Measurements from ENCODE around the gene TBC1D8. TPM values are rescaled to one million over a fixed set of nuclear protein-coding genes. Genes with fewer than 3 reads are reported as not detected.

Gene TBC1D8
- total RNA-seq, 1 experiment from 2014 or later = 0.97 TPM

DNA sequence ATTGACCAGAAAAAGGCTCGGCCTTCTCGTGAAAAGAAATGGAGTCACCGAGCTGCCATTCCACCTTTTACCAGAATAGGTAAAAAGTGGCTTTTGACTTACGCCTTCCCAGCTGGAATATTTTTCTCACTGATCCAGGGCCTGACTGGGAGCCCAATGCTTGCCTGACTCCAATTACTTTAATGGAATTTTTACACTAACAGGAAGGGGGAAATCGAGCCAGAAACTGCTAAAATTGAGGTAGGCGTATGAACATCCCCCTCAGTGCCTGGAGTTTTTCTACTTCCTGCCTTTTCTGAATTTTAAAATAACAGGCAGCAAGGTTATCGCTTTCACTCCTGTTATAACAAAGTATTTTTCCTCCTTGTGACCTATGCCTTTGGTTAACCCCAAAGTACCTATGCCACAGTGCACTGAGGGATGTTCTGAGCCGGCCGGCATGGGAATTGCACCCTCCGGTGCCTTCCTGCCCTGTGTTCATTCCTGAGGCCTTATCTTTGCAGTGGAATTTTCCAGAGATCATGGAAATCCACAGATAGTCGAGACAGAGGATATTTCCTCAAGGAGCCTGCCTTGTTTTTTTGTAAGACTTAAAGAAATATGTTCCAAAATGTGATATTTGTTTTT is 167.4 kb downstream of the TBC1D8 start:
- H3K4me2 ChIP-seq (ENCODE audit: low read depth, low read length, poor library complexity, severe bottlenecking) = no peak overlapping the region

DNA sequence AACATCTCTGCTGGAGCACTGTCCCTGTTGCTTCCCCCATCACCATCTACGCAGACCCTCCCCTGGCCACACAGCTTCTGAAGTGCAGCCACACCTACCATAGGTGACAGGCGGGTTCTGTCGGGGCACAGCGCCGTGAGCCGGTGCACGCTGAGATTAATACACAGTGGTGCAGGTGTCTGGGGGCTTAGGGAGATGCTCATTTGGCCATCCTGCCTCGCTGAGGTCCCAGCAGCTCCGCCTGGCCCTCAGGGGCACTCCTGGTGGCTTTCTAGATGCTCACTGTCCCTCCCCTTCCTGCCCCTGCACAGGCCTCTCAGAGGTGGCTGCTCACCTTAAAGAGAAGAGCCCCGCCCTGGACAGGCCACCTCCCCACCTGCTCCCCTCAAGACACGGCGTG is 168.0 kb downstream of the TBC1D8 start:
- Histone ChIP-seq H3K9me2 (replicated peaks; ENCODE audit: insufficient read depth, low read length) (no peaks in the 10 kb centered on the region), H3K27me3 (ENCODE audit: low read length) (no peaks in the 10 kb centered on the region), H4K20me1 (ENCODE audit: insufficient read depth, low read depth, low read length) (no peaks in the 10 kb centered on the region), H3K4me1 (ENCODE audit: low read length) (no peaks in the 10 kb centered on the region), H2AFZ (ENCODE audit: low read length) (no peak overlapping the region), H3K27ac (ENCODE audit: low read length) (no peak overlapping the region), H3K79me2 (ENCODE audit: low read length) (no peaks in the 10 kb centered on the region), H3K9ac (ENCODE audit: low read length) (no peak overlapping the region), H3K36me3 (ENCODE audit: insufficient read depth, low read length) (no peaks in the 10 kb centered on the region), H3K4me3 (ENCODE audit: low read length) (no peak overlapping the region), H3K4me2 (ENCODE audit: low read depth, low read length, poor library complexity, severe bottlenecking) (no peak overlapping the region), H3K9me3 (ENCODE audit: low read length) (no peaks in the 10 kb centered on the region)
- DNase-seq = no peak

More for the DNA sequence above, 167.4 kb downstream of the TBC1D8 start:
- Histone ChIP-seq H2AFZ (ENCODE audit: low read length) (no peak overlapping the region), H4K20me1 (ENCODE audit: insufficient read depth, low read depth, low read length) (no peaks in the 10 kb centered on the region), H3K4me3 (ENCODE audit: low read length) (no peak overlapping the region), H3K9me3 (ENCODE audit: low read length) (no peaks in the 10 kb centered on the region), H3K9ac (ENCODE audit: low read length) (no peak overlapping the region), H3K4me1 (ENCODE audit: low read length) (no peaks in the 10 kb centered on the region), H3K27ac (ENCODE audit: low read length) (no peak overlapping the region), H3K36me3 (ENCODE audit: insufficient read depth, low read length) (no peaks in the 10 kb centered on the region), H3K9me2 (replicated peaks; ENCODE audit: insufficient read depth, low read length) (no peaks in the 10 kb centered on the region), H3K27me3 (ENCODE audit: low read length) (no peaks in the 10 kb centered on the region), H3K79me2 (ENCODE audit: low read length) (no peaks in the 10 kb centered on the region)
- no peak for DNase-seq

DNA sequence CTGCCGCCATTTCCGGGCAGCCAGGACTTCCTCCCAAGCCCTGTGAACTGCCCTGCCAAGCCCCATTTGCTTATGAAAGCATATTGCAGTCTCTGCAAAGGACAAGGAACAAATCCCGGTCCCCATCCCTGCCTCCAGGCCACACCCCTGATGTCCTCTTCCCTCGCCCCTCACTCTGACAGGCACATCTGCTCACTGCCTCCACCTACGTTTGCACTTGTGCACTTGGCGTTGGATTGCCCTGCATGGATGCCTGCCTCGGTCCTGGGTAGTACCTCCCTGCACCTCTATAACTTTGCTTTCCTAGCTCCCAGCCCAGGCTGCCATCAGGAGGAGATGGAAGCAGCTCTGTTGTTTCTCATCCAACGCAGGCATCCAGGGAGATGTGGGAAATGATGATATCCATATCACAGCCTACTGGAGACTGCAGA is 168.7 kb downstream of the TBC1D8 start:
- H3K9ac ChIP-seq (ENCODE audit: low read length) = no peak overlapping the region
- DNase-seq = no peak
- H3K36me3 ChIP-seq (ENCODE audit: insufficient read depth, low read length) = no peaks in the 10 kb centered on the region
- no peaks in the 10 kb centered on the region for H3K4me1 ChIP-seq (ENCODE audit: low read length)
- no peaks in the 10 kb centered on the region for H3K79me2 ChIP-seq (ENCODE audit: low read length)
- no peak overlapping the region for H2AFZ ChIP-seq (ENCODE audit: low read length)
- no peaks in the 10 kb centered on the region for H3K9me2 ChIP-seq (replicated peaks; ENCODE audit: insufficient read depth, low read length)
- no peak overlapping the region for H3K4me3 ChIP-seq (ENCODE audit: low read length)
- H3K9me3 ChIP-seq (ENCODE audit: low read length) = no peaks in the 10 kb centered on the region
- no peaks in the 10 kb centered on the region for H4K20me1 ChIP-seq (ENCODE audit: insufficient read depth, low read depth, low read length)
- H3K4me2 ChIP-seq (ENCODE audit: low read depth, low read length, poor library complexity, severe bottlenecking) = no peak overlapping the region
- H3K27me3 ChIP-seq (ENCODE audit: low read length) = no peaks in the 10 kb centered on the region
- no peak overlapping the region for H3K27ac ChIP-seq (ENCODE audit: low read length)

DNA sequence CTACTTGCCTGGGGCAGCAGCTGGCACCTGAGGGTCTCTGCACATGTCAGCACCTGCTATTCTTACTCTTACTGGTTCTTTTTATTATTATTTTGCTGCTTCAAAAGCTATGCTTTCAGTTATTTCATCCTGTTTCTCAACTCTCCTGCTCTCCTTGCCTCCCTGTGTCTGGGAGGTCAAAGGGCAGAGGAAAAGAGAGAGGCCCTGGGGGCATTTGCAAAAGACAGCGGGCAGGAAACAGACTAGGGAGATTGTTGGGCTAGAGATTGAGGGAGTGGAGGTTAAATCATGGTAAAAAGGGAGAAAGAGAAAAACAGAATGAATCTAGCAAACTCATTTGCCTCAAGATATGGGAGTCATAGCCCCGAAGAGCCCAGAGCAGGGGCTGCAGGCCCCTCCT is 170.2 kb downstream of the TBC1D8 start:
- Histone ChIP-seq H3K9me3 (ENCODE audit: low read length) (no peaks in the 10 kb centered on the region), H3K4me2 (ENCODE audit: low read depth, low read length, poor library complexity, severe bottlenecking) (no peak overlapping the region), H2AFZ (ENCODE audit: low read length) (no peak overlapping the region)

DNA sequence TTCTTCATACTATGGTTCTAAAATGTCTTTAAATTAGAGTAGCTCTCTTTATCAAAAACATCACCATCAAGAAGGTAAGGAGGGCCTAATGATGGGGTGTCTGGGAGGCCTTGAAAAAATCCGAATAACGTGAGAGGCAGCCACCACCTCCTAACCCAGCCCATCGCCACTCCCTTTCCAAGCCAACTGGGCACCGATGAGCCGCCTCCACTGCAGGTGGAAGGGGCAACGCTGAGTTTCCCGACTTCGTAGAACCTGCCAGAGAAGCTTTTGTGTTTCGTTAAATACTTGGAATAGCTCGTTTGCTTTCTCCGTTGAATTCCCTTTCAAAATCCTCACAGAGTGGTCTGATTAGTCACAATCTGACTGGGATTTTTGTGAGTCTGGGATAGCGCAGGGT is 171.1 kb downstream of the TBC1D8 start:
- DNase-seq = no peak
- Histone ChIP-seq H3K27ac (ENCODE audit: low read length) (no peak overlapping the region), H3K4me3 (ENCODE audit: low read length) (no peak overlapping the region), H2AFZ (ENCODE audit: low read length) (no peak overlapping the region), H3K9me2 (replicated peaks; ENCODE audit: insufficient read depth, low read length) (no peaks in the 10 kb centered on the region), H3K4me1 (ENCODE audit: low read length) (peaks cover 9% of the 10 kb centered on the region), H3K27me3 (ENCODE audit: low read length) (no peaks in the 10 kb centered on the region), H3K9me3 (ENCODE audit: low read length) (no peaks in the 10 kb centered on the region), H4K20me1 (ENCODE audit: insufficient read depth, low read depth, low read length) (no peaks in the 10 kb centered on the region), H3K9ac (ENCODE audit: low read length) (no peak overlapping the region), H3K4me2 (ENCODE audit: low read depth, low read length, poor library complexity, severe bottlenecking) (no peak overlapping the region), H3K79me2 (ENCODE audit: low read length) (no peaks in the 10 kb centered on the region), H3K36me3 (ENCODE audit: insufficient read depth, low read length) (no peaks in the 10 kb centered on the region)

More for the DNA sequence above, 170.2 kb downstream of the TBC1D8 start:
- Histone ChIP-seq H3K4me1 (ENCODE audit: low read length) (peaks cover 9% of the 10 kb centered on the region), H3K27me3 (ENCODE audit: low read length) (no peaks in the 10 kb centered on the region), H3K79me2 (ENCODE audit: low read length) (no peaks in the 10 kb centered on the region), H3K4me3 (ENCODE audit: low read length) (no peak overlapping the region), H3K9ac (ENCODE audit: low read length) (no peak overlapping the region), H3K9me2 (replicated peaks; ENCODE audit: insufficient read depth, low read length) (no peaks in the 10 kb centered on the region), H4K20me1 (ENCODE audit: insufficient read depth, low read depth, low read length) (no peaks in the 10 kb centered on the region), H3K36me3 (ENCODE audit: insufficient read depth, low read length) (no peaks in the 10 kb centered on the region), H3K27ac (ENCODE audit: low read length) (no peak overlapping the region)
- no peak for DNase-seq

DNA sequence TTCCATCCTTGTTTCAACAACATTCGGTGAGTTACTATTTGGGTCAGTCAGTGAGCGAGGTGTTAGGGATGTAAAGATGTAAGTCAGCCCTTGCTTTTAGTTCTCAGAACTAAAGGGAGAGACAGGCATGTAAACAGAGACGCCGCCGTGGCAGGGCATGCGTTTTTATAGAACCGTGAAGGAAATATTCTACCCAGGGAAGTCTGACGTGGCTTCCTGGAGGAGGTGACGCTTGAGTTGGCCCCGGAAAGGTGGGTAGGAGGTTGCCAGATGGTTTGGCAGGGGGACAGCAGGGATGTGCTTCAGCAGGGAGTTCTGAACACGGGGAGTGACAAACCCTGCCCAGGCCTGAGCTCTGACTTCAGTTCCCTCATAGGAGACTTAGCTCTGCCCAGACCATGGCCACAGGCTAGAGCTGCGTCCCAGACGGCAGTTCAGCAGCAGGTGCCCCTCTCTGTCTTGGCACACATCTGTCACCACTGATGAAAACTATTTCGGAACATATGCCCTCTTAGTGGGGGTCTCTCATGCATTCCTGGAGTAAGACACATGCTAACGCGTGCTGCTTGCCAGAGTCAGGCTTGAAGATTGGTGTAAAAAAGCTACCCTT is 172.5 kb downstream of the TBC1D8 start:
- Histone ChIP-seq H3K36me3 (ENCODE audit: insufficient read depth, low read length) (no peaks in the 10 kb centered on the region), H3K4me2 (ENCODE audit: low read depth, low read length, poor library complexity, severe bottlenecking) (no peak overlapping the region), H3K9ac (ENCODE audit: low read length) (no peak overlapping the region), H3K9me2 (replicated peaks; ENCODE audit: insufficient read depth, low read length) (no peaks in the 10 kb centered on the region), H3K79me2 (ENCODE audit: low read length) (no peaks in the 10 kb centered on the region), H3K4me1 (ENCODE audit: low read length) (peaks cover 9% of the 10 kb centered on the region), H3K9me3 (ENCODE audit: low read length) (no peaks in the 10 kb centered on the region), H3K27me3 (ENCODE audit: low read length) (no peaks in the 10 kb centered on the region), H3K27ac (ENCODE audit: low read length) (no peak overlapping the region), H3K4me3 (ENCODE audit: low read length) (no peak overlapping the region), H2AFZ (ENCODE audit: low read length) (no peak overlapping the region), H4K20me1 (ENCODE audit: insufficient read depth, low read depth, low read length) (no peaks in the 10 kb centered on the region)
- no peak for DNase-seq

DNA sequence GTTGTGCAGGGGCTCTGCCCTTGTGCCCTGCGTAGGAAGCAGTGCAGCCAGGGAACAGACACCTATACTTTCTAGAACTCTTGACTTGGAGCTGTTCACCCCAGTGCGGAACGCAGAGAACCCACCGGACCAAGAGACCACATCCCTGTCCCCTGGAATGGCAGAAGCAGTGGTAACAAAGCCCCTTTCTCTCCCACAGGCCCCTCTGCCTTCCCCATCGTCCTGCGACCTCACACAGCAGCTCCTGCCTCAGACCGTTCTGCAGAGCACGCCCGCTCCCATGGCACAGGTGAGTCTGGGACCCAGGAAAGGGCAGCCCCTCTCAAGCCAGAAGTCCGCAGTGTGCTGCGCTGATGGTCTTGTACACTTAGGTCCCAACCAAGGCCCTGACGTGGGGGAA is 173.7 kb downstream of the TBC1D8 start:
- Histone ChIP-seq H3K27ac (ENCODE audit: low read length) (no peak overlapping the region), H3K79me2 (ENCODE audit: low read length) (no peaks in the 10 kb centered on the region), H3K4me3 (ENCODE audit: low read length) (no peak overlapping the region), H3K9ac (ENCODE audit: low read length) (no peak overlapping the region), H4K20me1 (ENCODE audit: insufficient read depth, low read depth, low read length) (no peaks in the 10 kb centered on the region), H3K4me2 (ENCODE audit: low read depth, low read length, poor library complexity, severe bottlenecking) (no peak overlapping the region), H2AFZ (ENCODE audit: low read length) (no peak overlapping the region), H3K4me1 (ENCODE audit: low read length) (peaks cover 9% of the 10 kb centered on the region), H3K9me2 (replicated peaks; ENCODE audit: insufficient read depth, low read length) (no peaks in the 10 kb centered on the region), H3K36me3 (ENCODE audit: insufficient read depth, low read length) (no peaks in the 10 kb centered on the region), H3K9me3 (ENCODE audit: low read length) (no peaks in the 10 kb centered on the region), H3K27me3 (ENCODE audit: low read length) (no peaks in the 10 kb centered on the region)
- DNase-seq = no peak

DNA sequence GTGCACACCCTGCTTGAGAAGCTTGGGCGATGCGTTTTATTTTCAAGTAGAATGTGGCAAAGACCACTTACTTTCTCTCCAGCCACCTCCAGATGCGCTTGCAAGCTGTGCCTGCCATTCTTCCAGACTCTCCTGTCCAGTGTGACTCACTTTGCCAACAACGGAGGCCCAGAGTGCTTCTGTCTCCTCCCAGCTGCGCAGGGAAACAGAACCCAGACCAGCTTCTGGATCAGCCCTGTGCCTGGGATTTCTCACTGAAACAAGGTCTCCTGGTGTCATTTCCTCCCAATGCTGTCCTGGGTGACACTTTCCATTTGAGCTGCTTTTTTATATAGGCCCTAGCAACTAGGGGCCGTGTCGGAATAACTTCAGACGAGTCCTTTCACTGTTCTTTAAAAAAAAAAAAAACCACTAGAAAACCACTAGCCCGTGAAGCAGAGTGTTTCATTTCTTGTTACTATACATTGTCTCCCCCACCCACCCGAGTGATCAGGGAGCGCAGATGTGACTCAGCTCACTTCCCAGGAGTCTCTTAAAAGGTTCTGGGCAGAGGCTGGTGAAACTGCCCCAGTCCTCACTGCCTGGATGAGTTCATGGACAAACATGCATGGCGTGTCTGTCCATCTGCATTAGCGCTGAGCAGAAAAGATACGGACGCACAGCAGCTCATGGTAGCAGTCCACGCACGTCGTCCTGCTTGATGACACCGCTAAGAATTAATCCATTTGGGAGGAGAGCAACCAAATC is 174.4 kb downstream of the TBC1D8 start:
- no peak overlapping the region for H2AFZ ChIP-seq (ENCODE audit: low read length)
- H3K9me3 ChIP-seq (ENCODE audit: low read length) = no peaks in the 10 kb centered on the region
- peak; percentile 41 for DNase-seq
- no peak overlapping the region for H3K4me3 ChIP-seq (ENCODE audit: low read length)
- H4K20me1 ChIP-seq (ENCODE audit: insufficient read depth, low read depth, low read length) = no peaks in the 10 kb centered on the region
- no peaks in the 10 kb centered on the region for H3K27me3 ChIP-seq (ENCODE audit: low read length)
- no peaks in the 10 kb centered on the region for H3K9me2 ChIP-seq (replicated peaks; ENCODE audit: insufficient read depth, low read length)
- no peak overlapping the region for H3K9ac ChIP-seq (ENCODE audit: low read length)
- no peak overlapping the region for H3K27ac ChIP-seq (ENCODE audit: low read length)
- no peaks in the 10 kb centered on the region for H3K79me2 ChIP-seq (ENCODE audit: low read length)
- peak overlapping the region; percentile 23 for H3K4me2 ChIP-seq (ENCODE audit: low read depth, low read length, poor library complexity, severe bottlenecking)
- H3K36me3 ChIP-seq (ENCODE audit: insufficient read depth, low read length) = no peaks in the 10 kb centered on the region
- H3K4me1 ChIP-seq (ENCODE audit: low read length) = peaks cover 9% of the 10 kb centered on the region

Measured in Karpas-422 (cell line).